ENCODE data around the gene NFX1.
"Not testable (repeated sequence)": the region's sequence is repeated elsewhere in the genome, so short reads cannot be mapped to it uniquely, and the experiment has no call there.

NFX1 gene

GRCh38 chr9:33310748-33311147 is 20.4 kb downstream of the NFX1 start:
- DNase-seq (ENCODE audit: low spot score) = no peak

GRCh38 chr9:33311953-33312352 is 21.6 kb downstream of the NFX1 start:
- no peak for DNase-seq (ENCODE audit: low spot score)

- DNase-seq (ENCODE audit: low spot score) = no peak
Measured at GRCh38 chr9:33315371-33315770, 25.1 kb downstream of the NFX1 start.

- DNase-seq (ENCODE audit: low spot score) = not testable (repeated sequence)
Measured at GRCh38 chr9:33317136-33317535, 26.8 kb downstream of the NFX1 start.

GRCh38 chr9:33318225-33318624 is 27.9 kb downstream of the NFX1 start:
- no peak for DNase-seq (ENCODE audit: low spot score)

GRCh38 chr9:33318781-33319180 is 28.5 kb downstream of the NFX1 start:
- DNase-seq (ENCODE audit: low spot score) = no peak

- no peak for DNase-seq (ENCODE audit: low spot score)
Measured at GRCh38 chr9:33320230-33320567, 29.9 kb downstream of the NFX1 start.

- DNase-seq (ENCODE audit: low spot score) = no peak
Measured at GRCh38 chr9:33320568-33321261, 30.4 kb downstream of the NFX1 start.

GRCh38 chr9:33329117-33329563 is 38.8 kb downstream of the NFX1 start:
- no peak for DNase-seq (ENCODE audit: low spot score)

GRCh38 chr9:33329979-33330378 is 39.7 kb downstream of the NFX1 start:
- no peak for DNase-seq (ENCODE audit: low spot score)

- DNase-seq (ENCODE audit: low spot score) = no peak
Measured at GRCh38 chr9:33331377-33331891, 41.1 kb downstream of the NFX1 start.

- DNase-seq (ENCODE audit: low spot score) = no peak
Measured at GRCh38 chr9:33332011-33332410, 41.7 kb downstream of the NFX1 start.

GRCh38 chr9:33332956-33333355 is 42.6 kb downstream of the NFX1 start:
- not testable (repeated sequence) for DNase-seq (ENCODE audit: low spot score)

- DNase-seq (ENCODE audit: low spot score) = no peak
Measured at GRCh38 chr9:33340186-33340585, 49.9 kb downstream of the NFX1 start.

- no peak for DNase-seq (ENCODE audit: low spot score)
Measured at GRCh38 chr9:33341182-33341581, 50.9 kb downstream of the NFX1 start.

- no peak for DNase-seq (ENCODE audit: low spot score)
Measured at GRCh38 chr9:33344145-33344544, 53.8 kb downstream of the NFX1 start.

- no peak for DNase-seq (ENCODE audit: low spot score)
Measured at GRCh38 chr9:33346564-33346963, 56.2 kb downstream of the NFX1 start.

GRCh38 chr9:33348998-33349397 is 58.7 kb downstream of the NFX1 start:
- DNase-seq (ENCODE audit: low spot score) = no peak

GRCh38 chr9:33349743-33350142 is 59.4 kb downstream of the NFX1 start:
- DNase-seq (ENCODE audit: low spot score) = no peak

- DNase-seq (ENCODE audit: low spot score) = peak; percentile 13
Measured at GRCh38 chr9:33350310-33350709, 60.0 kb downstream of the NFX1 start.

- DNase-seq (ENCODE audit: low spot score) = no peak
Measured at GRCh38 chr9:33351547-33351946, 61.2 kb downstream of the NFX1 start.

- no peak for DNase-seq (ENCODE audit: low spot score)
Measured at GRCh38 chr9:33354651-33355211, 64.4 kb downstream of the NFX1 start.

GRCh38 chr9:33355933-33356332 is 65.6 kb downstream of the NFX1 start:
- DNase-seq (ENCODE audit: low spot score) = no peak

GRCh38 chr9:33358641-33359040 is 68.3 kb downstream of the NFX1 start:
- not testable (repeated sequence) for DNase-seq (ENCODE audit: low spot score)
